DOHH2 (cell line): ENCODE data around the gene FAM227A.

Source experiments
- CTCF ChIP-seq: fragments of 200-600 bp; sonication (generic); IDR thresholded peaks from one replicate; pipeline ENCODE4 v1.5.1; 2014; ENCODE audit warnings: antibody characterized with exemption, mild to moderate bottlenecking, low read depth, low read length; ENCODE audit not compliant: poor library complexity, severe bottlenecking
- EZH2phosphoT487 ChIP-seq: fragments of 200-600 bp; sonication (generic); IDR thresholded peaks from 2 replicates; pipeline ENCODE4 v1.6.1; 2017; ENCODE audit warnings: borderline replicate concordance, mild to moderate bottlenecking, antibody characterized with exemption, low read length, moderate library complexity, mixed read lengths

- TF ChIP-seq CTCF (no peak), EZH2phosphoT487 (no peak)
These were observed 38.7 kb upstream of the FAM227A start for GRCh38 chr22:38694940-38695339.
